GM21381 (cell line): ENCODE measurements around the gene MALT1.
"Not testable (repeated sequence)": the region's sequence is repeated elsewhere in the genome, so short reads cannot be mapped to it uniquely, and the experiment has no call there.

Experiments
- ATAC-seq: cut with Tn5 transposase; IDR thresholded peaks from one replicate; pipeline ENCODE4 v1.9.1; 2021; ENCODE audit warnings: mild to moderate bottlenecking, moderate library complexity; ENCODE audit not compliant: unreplicated experiment

Gene MALT1

GRCh38 chr18:58653144-58653722 lies 18.0 kb upstream of the MALT1 start:
- ATAC-seq = not testable (repeated sequence)

GRCh38 chr18:58653814-58654509 lies 17.3 kb upstream of the MALT1 start:
- ATAC-seq = no peak

GRCh38 chr18:58654896-58655614 lies 16.2 kb upstream of the MALT1 start:
- ATAC-seq = no peak

GRCh38 chr18:58657081-58657480 lies 14.2 kb upstream of the MALT1 start:
- ATAC-seq = no peak

DNA sequence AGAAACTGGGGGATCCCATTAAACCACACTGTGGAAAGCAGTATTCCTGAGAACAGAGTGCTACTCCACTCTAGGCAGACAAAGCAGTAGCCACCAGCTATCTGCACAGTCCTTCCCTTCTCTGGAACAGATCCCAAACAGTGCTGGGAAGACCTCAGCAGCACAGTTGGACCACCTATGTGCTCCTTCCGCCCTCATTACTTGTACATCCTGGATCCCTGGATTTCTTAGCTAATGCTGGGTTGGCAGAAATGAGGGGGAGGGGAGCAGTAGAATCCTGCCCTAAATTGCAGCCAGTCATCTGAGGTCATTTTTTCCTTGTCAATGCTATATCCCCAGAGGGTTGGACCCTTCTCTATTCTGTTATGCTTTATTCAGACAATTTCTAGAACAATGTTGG lies 13.8 kb upstream of the MALT1 start:
- ATAC-seq = no peak

DNA sequence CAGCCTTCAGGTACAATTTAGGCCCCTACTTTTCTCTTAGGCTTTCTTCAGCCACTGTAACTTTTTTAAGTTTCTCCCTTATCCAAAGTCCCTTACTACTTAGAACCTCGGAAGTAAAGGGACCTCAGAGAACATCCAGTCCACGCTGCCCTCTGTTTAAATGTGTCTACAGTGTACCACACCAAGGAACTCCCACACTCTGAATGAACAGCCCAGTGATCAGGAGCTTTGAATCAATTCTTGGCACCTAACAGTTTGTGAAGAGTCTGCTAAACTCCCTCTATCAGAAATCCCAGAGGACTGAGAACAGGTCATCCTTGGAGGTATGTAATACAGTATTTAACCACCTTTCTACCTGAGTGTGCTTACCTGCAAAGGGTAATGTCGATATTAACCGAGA lies 11.6 kb upstream of the MALT1 start:
- ATAC-seq = no peak

GRCh38 chr18:58660915-58661314 lies 10.3 kb upstream of the MALT1 start:
- no peak for ATAC-seq

DNA sequence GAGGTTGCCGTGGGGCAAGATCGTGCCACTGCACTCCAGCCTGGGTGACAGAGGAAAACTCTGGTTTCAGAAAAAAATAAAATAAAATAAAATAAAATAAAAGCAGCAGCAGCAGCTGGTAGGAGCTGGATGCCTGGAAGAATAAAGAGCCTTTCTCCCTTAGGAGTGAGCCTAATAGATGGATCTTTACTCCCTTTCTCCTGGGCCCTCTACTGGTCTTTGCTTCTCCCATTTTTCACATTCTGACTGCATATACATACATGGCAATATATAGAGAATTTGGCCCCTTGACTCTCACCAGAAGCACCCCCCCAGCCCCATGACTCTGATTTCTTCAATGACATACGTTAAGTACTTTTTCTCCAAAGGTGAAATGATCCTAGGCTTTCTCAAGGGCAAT lies 9.8 kb upstream of the MALT1 start:
- no peak for ATAC-seq

DNA sequence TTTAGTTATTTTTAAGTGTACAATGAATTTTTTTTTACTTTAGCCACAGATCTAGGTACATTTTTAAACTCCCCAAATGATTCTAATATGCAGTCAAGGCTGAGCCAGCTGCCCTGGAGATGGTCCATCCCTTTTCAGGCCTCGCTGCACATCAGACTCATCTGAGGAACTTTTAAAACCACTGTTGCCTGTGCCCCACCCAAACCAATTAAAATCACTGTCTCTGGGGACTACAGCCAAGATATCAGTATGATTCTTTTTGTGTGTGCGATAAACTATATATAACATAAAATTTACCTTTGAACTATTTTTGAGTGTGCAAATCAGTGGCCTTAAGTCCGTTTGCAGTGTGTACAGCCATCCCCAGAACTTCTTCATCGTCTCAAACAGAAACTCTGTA lies 9.1 kb upstream of the MALT1 start:
- no peak for ATAC-seq

DNA sequence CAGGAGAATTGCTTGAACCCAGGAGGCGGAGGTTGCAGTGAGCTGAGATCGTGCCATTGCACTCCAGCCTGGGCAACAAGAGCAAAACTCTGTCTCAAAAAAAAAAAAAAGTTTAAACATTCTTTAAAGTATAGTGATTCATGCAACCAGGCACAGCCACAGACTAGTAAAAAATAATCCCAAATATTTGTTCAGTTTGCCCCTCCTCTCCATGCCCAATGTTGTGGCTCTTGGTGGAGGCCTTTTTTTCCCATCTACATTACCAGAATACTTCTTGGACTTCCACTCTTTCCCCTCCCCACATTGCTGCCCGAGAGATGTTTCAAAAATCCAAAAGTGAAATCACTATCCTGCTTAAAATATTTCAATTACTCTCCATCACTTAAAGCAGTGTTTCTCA lies 5.1 kb upstream of the MALT1 start:
- ATAC-seq = no peak

GRCh38 chr18:58668211-58668610 lies 3.1 kb upstream of the MALT1 start:
- ATAC-seq = no peak

- no peak for ATAC-seq
Measured at GRCh38 chr18:58668897-58669296, 2.4 kb upstream of the MALT1 start.

- no peak for ATAC-seq
Measured at GRCh38 chr18:58669731-58670378, 1.4 kb upstream of the MALT1 start.

DNA sequence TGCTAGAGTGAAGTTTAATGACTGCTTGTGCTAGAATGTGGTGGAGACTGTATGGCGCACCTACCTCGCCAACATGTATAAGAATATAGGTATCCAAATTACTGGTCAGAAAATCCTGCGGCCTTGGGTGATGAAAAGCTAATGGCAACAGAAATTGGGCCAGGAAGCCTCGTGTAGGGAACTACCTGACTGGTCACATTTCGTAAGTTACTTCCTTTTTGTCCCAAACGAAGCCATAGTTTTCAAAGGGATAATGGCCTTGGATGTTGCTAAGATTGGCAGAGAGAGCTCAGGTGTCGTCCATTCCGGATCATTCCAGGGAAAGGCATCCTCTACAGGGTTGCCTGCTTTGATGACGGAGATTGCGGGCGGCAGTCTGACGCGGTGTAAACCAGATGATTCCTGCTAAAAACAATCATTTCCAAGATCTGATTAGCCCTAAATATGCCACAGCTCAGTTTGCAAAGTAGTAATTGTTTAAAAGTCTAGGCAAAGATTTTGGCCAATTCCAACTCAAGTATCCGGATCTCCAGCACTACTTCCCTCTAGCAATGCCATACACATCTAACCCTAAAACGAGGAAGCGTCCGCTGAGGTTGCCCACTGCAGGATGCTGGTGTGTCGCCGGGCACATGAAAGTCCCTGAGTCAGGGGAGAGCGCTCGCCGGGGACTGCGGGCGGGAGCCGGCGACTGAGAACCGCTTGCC lies 708 bp upstream of the MALT1 start:
- ATAC-seq = no peak

GRCh38 chr18:58671632-58672564 lies 633 bp downstream of the MALT1 start:
- ATAC-seq = peak; percentile 15

- ATAC-seq = no peak
Measured at GRCh38 chr18:58674159-58674558, 2.9 kb downstream of the MALT1 start.

DNA sequence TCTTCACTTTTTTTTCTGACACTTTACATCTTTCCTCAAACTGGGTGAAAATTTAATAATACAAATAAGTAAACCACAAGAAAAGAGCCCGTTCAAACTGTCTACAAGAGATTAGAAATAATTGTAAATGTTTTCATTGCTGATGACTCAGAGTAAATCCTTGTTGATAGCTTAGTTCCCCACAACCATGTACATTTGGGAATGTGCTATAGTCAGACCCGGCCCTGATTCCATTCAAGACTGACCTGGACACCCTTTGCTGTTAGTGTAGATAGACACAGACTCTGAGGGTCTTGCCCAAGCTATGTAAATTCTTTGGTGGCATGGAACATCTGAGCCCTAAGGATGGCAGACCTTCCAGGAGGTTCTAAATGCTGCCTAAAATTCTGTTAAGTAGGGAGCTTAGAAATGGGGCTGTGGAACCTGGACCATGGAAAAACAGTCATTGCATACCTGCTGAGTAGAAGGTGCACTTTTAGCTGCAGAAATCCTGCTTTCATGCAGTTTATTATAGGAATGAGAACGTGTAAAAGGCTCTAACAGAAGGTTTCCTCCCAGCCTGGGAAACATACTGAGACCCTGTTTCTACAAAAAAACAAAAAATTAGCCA lies 3.7 kb downstream of the MALT1 start:
- ATAC-seq = no peak

DNA sequence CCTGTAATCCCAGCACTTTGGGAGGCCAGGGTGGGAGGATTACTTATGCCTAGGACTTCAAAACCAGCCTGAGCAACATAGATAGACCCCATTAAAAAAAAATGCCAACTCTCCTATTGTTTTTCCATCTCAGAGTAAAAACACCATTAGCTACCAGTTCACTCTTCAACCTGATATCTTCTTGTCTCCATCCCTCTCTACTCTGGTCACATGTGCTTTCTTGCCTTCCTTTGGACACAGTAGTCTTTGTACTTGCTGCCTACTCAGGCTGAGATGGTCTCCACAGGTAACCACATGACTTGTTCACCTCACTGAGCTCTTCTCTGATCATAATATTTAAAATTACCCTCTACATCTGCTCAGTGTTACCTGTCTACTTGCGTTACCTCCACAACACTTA lies 5.0 kb downstream of the MALT1 start:
- ATAC-seq = no peak

DNA sequence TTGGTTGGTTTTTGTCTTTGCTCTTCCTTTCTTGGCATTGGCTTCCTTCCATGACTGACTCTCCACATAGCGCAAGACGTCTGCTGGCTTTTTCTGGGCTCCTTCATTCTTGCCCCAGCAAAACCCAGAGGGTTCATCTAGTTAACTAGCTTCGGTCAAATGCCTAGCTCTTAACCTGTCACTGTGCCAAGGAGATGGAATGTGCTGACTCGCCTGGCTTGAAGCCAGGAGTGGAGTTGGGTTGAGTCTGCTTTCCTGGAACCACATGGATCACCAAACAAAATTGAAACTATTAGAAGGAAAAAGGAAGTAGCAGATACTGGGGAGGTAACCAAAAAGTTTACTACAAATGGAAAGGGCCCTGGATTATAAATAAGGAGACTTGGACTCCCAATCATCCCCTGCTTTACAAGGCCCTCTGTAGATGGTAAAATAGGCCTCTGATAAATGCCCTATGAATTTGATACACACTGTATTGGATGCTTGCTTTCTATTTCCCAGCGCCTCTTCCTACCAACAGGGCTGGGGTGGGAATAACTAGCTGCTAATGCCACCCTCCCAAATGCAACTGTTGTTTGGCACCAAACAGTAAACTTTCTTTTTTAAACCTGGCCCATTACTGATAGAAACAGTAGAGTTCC lies 11.3 kb downstream of the MALT1 start:
- no peak for ATAC-seq
